ENCODE data around the gene RFX3.

Gene RFX3

DNA sequence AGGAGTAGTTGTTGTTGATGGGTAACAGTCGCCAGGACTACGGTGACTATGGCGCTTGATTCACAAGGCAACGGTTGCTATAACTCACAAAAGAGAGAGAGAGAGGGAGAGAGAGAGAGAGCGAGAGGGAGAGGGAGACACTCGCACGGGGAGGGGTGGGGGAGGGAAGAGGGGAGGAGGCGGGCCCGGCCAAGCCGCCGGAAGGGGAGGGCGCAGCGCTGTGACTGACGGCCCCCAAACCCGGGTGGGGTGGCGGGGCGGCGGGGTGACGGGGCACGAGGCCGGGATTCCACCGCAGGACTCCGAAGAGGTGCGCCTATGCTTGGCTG is at the start of gene RFX3:
TSS of gene RFX3 (minus strand) at position 166 of the 329 bp plus-strand sequence. CDS start 130,413 bp downstream, outside the sequence.
- DNase-seq = peak; percentile 92

DNA sequence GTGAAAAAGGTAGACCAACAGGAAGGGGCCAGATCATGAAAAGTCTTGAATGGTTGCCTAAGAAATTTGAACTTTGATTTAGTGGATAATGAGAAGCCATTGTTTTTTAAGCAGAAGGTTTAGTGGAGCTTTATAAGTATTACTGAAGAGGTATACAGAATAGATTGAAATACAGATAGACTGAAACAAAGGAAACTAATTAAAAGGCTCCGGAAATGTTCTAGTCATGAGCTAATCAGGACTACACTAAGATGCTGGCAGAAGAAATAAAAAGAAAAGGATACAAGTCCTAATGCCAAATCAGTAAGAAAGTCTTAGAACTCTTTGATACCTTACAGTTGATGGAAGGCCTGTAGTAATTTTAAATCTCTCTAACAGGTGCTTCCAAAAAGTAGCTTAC is 45.7 kb upstream of the RFX3 start:
- no peak for DNase-seq

DNA sequence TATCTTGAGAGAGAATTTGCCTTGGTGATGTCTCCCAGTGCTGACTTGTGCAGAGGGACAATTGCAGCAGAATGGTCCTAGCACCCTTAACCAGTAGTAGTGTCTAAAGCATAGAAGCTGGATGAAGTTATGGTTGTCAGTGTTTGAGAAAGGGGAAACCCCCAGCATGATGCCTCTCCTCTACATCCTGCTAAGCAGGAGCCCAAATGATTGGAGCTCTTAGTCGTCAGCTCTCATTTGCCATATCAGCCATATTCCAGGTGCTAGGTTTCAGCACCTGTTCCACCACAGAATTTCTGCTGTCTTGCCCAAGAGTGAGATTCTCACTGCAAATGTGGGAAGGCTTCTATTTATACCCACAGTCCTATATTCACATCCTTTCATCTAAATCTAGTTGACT is 43.7 kb upstream of the RFX3 start:
- no peak for DNase-seq

DNA sequence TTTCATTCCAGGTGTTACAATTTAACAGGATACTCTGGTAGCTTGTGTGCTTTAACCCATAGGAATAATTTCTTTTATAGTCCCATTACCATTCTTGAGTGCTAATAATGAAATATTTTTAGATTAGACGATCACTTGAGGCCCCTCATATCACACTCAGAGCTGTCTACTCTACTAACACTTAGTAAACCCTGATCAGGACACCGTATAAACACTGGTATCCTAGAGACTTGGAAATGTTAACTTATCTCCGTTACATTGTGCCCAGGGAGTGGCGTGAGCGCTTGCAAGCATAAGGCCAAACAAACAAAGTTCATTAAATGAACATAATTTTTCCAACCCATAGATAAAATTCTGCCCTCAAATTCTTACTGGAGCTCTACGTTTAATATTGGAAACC is 42.2 kb upstream of the RFX3 start:
- DNase-seq = no peak

DNA sequence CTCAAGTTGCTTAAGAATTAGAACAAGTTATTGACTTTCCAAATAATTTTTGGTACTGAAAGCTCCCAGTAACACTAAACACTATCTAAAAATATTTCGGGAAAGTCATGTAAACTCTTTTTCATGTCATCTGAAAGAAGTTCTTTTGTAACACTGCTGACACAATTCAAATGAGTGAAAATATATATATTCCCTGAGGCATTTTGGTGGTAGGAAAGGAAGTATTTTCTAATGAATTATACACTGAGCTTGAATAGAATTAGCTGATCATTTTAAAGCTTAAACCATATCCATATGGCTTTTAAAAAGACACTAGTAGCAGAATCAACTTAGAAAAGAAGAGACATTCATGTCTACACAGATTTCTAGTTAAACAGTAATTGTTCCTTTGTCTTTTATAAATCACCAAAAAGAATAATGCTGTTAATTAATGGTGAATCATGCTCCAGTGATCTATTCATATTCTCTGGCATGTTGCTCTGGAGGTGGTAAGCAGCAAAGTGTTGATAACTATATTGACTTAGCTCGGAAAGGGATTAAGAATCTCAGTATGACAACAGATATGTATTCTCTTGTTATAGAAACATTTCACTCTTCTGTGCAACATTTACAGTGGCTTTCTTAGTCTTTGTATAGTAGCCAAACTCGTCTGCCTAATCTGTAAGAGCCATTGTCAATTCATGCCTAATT is 27.4 kb upstream of the RFX3 start:
- DNase-seq = no peak

DNA sequence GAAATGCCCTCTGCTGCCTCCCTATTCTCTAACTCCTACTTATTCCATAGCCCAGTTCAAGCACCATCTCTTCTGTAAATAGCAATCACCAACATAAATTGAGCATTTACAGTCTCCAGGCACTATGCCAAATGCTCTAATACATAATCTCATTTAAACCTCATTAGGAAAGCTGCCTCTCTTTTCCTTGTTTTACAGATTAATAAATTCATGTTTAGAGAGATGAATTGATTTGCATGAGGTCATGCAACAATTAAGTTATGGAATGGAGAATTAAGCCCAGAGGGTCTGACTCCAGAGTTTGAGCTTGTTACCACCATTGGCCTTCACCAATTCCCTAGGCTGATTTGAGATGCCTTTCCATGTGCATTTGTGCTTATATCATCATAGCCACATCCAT is 23.4 kb upstream of the RFX3 start:
- no peak for DNase-seq

DNA sequence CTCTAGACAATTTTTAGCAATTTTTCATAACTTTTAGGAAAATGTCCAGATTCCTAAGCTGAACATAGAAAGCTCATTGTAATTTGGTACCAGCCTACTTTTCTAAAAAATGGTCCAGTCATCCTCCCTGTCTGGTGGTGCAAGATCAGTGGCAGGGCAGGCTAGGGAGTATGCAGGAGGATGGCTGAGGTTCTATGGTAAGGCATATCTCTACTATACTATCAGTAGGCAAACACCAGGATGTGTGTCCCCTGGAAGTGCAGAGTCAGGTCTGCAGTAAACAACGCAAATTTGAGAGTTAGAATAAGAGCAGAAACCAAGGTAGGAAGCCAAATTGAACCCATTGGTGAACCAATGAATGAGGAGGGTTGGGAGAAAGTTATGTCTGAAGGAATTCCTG is 22.8 kb upstream of the RFX3 start:
- DNase-seq = no peak

DNA sequence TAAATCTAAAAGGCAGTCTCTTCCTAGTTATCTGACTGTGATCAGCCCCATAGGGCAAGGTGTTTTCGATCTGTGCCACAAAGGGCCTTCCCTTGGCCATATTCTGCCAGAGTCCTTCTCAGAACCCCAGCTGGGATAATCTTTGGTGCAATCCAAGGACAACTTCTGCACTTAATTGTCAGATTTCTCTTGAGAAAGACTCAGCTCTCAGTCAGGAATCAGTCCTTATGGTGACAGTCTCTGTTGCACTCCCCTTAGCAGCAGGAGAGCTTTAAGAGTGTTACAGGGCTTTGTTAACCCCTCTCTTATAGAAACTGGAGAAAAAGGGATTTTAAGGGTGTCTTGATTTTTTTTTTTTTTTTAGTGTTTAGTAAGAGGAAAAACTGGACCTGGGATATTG is 15.4 kb upstream of the RFX3 start:
- no peak for DNase-seq

DNA sequence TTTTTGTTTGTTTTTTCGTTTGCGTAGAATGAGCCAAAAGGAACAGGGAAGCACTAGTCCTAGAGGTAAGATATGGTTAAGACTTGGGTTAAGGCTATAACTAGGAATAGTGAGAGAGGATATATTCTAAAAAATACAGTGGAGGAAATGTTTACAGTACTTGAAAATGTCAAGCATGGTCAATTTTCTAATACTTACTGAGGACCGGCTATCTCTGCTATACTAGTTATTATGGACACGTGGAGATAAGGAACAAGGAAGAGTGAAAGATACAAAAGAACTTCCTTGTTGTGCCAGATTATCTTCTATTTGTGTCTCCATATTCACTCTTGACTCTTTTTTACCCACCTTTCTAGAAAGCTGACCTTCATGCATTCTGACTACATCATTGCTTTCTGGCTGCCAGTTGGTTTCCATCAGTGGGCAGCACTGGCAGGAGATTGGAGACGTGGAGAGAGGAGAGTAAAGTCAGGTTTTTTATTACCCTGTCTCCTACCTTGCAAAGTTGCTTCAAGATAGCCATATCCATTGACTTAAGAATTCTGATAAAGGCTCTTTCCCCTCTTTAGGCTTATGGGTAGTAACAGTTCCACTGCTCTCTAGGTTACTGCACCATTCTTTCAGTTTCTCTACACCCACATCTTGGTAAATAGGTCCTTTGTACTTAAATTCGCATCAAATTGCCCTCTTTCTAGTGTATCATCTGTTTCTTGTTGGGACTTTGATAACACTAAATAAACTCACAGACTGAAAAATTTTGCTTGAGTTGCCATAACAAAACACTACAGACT is 9.0 kb upstream of the RFX3 start:
- no peak for DNase-seq

DNA sequence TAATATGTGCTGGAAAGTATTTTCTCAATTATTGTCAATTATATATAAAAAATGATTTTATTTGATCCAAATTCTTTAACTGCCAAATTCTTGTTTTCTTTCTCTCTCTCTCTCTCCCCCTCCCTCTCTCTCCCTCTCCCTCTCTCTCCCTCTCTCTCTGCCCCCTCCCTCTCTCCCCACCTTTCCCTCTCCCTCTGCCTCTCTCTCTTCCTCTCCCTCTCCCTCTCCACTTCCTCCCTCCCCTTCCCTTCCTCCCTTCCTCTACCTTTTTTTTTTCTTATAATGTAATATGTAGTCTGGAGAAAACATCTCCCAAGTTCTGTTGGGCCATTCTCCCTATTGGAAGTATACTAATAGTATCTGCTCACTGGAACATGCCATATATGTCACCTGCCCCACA is 6.4 kb upstream of the RFX3 start:
- DNase-seq = no peak

DNA sequence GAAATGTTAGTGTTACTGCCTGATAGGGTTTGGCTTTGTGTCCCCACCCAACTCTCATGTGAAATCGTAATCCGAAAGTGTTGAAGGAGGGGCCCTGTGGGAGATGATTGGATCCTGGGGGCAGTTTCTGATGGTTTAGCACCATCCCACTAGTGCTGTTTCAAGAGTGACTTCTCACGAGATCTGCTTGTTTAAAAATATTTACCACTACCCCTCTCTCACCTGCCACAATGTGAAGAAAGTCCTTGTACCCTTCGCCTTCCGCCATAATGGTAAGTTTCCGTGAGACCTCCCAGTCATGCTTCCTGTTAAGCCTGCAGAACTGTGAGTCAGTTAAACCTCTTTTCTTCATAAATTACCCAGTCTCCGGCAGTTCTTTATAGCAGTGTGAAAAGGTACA is 2.6 kb upstream of the RFX3 start:
- peak; percentile 57 for DNase-seq

DNA sequence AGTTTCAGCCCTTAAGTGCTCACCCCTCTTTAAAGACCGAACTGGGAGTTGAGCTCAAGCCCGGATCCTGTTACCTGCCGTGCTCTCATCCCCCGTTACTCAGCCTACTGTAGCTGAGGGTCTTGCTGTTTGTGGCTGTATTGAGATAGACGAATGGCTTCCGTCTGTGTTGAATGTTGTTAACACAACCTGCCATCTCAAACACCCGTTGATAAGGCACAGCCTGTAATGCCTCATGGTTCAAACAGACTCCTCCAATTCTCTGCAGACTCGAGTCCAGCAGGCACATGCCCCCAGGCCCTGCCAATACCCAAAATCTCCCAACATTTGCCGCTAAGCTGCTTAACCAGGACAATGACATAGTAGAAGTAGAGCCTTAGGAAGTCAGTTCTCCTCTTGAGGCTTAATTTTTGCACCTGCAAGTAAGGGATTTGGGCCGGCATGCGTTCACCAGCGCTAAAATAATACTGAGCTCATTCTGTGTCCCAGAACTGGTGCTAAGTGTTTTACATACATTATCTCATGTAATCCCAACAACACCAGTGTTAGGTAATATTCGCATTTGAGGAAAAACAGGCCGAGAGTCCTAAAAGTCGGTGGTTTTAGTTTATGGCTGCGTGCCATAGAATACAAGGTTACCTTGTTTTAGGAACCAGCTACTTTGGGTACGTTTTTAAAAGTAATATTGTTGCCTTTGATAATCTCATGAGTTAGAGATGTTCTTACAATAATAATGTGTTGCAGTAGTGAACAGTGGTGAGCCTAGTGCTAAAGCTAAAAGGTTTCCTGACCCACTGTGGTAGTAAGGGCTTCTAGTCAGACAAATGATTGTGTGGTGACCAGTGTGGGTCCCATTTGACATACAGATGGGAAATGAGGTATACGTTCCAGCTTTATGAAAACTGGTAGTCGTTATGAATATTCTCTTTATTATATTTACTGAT is 1.5 kb upstream of the RFX3 start:
- DNase-seq = peak; percentile 47

DNA sequence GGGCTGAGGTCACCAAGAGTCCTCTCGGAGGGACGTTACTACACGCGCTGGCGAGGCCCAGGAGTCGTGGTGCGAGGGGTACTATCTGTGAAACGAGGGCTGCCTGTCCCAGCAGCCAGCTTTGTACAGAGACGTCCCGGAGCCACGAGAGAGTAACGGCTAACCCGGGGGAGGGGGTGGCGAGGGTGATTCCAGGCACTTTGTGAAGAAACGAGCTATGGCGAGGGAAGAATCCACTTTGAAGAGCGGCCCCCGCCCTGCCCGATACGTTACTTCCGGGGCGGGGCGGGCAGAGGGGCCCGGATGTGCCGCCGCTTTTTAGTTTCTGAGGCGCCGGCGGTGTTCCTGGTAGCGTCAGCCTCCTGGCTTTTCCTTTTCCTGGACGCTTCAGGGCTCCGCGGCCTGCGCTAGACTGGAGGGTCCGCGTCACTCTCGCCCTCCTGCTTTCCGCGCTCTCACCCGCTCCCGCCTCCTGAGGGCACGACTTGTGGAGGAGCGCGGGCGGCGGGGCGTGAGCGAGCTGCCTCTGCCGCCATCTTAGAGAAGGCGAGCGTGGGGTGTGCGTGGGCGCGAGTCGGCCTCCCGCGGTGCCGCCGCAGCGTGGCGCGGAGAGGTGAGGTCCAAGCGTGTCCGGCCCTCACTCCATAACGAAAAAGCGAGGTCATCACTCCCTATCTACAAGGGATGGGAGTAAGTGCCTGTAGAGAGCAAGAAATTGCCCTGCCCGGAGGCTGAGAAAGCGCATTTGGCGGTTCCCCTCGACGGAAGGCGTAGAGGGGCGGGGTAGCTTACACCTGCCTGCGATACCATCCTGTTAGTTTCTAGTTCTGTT is 580 bp upstream of the RFX3 start:
- peak; percentile 90 for DNase-seq

DNA sequence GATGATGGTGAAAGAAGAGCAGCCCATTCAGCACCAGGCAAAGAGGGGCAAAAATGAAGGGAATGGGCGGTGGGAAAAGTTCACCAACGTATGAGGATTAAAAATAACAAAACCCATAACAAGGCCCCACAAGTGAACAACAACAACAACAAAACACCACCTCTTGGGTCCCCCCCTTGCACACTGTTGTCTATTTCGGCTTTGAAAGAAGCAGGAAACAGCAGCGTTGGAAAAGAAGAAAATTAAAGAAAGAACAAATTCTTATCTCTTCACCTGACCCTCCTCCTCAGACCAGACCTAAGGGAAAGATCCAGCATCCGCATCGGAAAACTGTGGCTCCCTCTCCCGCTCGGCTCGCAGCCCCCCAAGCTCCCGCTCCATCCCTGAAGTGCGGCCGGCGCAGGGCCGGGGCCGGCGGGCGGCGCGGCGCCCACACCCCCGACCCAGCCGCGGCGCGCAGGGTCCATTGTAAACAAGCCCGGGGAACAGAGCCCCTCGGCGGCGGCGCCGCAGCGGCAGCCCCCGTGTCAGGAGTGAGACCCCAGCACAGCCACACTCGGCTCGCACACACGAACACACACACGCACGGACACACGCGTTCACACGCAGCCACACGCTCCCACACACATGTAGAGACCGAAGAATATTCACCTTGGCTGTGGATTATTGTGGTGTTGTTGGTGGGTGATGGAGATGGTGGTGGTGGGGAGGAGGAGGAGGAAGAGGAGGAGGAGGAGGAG is 535 bp downstream of the RFX3 start:
- no peak for DNase-seq

DNA sequence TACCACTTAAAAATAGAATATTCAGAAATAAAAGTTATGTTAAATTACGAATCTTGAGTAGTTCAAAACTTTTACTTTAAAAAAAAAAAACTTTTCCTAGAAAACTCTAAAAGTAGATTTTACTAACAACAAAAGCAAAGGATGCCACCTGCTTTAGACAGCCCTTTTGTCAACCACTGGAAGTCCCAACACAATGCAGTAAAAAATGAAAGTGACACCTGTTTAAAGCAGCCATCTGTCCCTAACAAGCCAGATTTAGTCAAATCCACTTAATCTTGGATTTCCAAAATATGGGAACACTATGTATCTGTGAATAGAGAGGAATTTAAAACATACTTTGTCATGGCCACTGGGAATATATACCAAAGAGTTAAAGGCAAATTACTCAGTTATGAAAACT is 3.8 kb downstream of the RFX3 start:
- DNase-seq = no peak

DNA sequence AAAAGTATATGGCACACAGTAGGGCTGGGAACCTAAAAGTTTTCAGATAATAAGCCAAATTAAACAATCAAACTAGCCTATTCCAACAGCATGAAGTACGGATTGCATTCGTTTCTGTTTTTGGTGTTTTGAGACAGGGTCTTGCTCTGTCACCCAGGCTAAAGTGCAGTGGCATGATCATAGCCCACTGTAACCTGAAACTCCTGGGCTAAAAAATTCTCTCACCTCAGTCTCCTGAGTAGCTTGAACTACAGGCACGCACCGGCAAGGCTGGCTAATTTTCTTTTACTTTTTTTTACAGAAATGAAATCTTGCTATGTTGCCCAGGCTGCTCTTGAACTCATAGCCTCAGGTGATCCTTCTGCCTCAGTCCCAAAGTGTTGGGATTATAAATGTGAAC is 5.2 kb downstream of the RFX3 start:
- no peak for DNase-seq

DNA sequence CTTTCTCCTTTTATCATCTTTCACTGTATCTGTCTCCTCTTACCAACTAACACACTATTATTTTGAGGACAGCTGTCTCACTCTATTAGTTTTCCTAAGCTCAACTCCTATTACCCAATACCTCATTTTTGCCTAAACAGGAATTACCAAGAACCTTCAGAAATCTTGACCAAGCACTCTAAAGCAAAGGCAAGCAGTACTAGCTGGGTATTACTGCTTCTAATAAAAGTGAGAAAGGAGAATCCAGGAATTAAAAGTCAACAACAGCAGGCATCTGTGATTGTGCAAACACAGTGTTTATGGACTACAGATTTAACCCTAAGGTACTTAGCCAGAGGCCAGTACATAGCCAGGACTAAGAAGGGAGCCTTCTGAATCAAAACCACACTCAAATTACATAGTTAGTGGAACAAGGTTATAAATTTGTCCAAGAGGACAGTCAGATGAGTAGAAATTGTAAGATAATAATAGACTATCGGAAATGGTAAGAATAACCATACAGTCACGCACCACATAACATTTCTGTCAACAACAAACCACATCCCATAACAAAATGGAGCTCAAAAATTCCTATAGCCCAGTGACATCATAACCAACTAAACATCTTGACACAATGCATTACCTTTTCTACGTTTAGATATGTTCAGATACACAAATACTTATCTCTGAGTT is 8.3 kb downstream of the RFX3 start:
- DNase-seq = no peak

DNA sequence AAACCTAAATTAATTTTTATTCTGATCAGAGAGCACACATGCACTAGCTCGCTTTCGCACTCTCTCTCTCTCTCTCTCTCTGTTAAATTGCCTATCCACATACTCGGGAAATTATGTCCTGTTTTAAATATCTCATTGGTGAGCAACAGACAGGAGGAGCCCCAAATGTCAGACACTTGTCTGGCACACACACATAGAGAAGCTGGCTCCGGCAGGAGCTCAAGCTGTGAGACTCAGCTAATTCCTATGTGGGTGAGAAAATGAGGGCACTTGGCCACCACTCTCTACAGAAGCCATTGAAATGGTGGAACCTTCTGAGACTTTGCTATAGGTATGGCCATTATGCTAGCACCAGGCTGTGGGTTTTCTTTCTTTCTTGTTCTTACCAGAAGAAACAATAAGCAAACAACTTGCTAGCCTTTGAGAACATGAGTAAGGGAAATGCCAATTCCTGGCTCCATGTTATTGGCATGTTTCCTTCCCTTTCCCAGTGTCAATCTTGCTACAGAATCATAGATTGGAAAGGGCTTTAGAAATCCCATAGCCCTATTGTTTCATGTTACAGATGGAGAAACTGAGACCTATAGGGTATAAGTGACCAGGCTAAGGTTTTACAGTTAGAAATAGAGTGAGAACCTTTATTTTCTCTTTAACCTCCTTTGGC is 9.0 kb downstream of the RFX3 start:
- no peak for DNase-seq

DNA sequence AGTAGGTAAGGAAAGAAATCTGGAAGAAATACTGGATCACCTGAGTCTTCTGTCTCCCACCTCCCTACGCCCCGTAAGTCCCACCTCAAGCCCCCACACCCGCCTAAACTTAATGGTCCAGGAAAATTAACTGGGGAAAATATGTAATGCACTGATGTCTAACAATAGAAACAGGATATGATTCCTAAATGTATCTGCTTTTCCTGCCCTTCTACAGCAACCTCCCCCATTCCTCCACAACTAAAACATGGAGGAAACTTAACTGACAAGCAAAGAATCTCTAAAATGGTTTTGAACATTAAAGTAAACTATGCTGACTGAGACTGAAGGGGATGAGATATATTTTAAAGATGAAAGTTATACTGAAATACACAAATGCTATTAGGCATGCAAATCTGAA is 10.4 kb downstream of the RFX3 start:
- no peak for DNase-seq

DNA sequence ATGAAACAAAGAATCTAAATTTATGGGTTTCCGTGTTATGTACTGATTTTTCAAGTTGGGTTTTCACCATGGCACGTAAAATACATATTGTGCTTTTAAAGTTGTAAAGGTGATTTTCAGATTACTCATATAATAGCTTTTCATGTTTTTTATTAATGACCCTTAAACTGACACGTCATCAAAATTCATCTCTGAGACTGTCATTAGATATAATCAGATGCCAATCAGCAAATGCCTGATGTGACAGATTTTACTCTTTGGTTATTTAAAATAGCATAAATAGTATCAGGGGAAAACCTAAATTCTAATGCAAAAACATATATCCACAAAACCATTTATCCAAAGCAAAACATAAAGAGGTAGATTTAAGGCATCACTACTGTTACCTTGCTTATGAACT is 11.0 kb downstream of the RFX3 start:
- DNase-seq = no peak
